ENCODE results near the gene KRT17.
"Not testable (repeated sequence)": the region's sequence is repeated elsewhere in the genome, so short reads cannot be mapped to it uniquely, and the experiment has no call there.

The KRT17 gene

GRCh38 chr17:41634639-41635038 is 10.3 kb upstream of the KRT17 start:
- no peak for DNase-seq (ENCODE audit: low read depth)

DNA sequence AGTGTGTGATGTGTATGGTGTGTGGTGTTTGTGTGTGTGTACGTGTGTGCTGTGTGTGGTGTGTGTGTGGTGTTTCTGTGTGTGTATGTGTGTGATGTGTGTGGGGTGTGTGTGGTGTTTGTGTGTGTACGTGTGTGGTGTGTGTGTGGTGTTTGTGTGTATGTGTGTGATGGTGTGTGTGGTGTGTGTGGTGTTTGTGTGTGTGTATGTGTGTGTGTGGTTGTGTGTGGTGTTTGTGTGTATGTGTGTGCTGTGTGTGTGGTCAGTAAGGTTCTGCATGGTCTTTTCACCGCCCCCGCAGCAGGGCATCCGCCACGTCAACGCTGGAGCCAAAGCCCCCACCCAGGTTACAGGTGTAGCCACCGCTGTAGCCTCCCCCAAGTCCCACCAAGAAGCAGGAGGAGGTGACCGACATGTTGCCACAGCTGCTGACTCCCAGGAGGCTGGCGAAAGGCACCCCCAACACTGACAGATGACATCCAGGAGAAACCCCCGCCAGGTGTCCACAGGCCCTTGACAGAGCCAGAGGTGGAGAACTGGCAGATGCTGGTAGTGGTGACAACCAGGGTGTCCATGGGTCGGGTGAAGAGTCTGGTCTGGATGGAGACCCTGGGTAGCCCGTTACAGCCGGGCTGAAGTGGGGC is 9.3 kb upstream of the KRT17 start:
- DNase-seq (ENCODE audit: low read depth): no peak

- no peak for DNase-seq (ENCODE audit: low read depth)
Observed at GRCh38 chr17:41632482-41633105, 8.2 kb upstream of the KRT17 start.

DNA sequence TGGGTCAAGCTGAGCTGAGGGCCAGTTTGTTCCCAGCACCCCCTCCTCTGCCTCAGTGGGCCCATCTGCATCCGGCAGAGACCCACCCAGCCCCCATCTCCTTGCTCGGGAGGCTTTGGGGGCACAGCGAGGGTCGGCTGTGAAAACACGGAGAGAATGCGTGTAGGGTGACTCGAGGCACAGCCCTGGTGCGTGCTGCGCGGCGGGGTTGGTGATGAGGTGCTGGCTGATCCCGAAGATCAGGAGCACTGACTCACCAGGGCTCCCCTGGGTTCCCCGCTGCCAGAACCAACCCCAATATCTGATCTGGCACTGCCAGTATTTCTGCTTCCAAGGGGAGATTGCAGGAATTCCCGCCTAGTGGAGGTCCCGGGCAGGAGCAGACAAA is 7.5 kb upstream of the KRT17 start:
- no peak for DNase-seq (ENCODE audit: low read depth)

DNA sequence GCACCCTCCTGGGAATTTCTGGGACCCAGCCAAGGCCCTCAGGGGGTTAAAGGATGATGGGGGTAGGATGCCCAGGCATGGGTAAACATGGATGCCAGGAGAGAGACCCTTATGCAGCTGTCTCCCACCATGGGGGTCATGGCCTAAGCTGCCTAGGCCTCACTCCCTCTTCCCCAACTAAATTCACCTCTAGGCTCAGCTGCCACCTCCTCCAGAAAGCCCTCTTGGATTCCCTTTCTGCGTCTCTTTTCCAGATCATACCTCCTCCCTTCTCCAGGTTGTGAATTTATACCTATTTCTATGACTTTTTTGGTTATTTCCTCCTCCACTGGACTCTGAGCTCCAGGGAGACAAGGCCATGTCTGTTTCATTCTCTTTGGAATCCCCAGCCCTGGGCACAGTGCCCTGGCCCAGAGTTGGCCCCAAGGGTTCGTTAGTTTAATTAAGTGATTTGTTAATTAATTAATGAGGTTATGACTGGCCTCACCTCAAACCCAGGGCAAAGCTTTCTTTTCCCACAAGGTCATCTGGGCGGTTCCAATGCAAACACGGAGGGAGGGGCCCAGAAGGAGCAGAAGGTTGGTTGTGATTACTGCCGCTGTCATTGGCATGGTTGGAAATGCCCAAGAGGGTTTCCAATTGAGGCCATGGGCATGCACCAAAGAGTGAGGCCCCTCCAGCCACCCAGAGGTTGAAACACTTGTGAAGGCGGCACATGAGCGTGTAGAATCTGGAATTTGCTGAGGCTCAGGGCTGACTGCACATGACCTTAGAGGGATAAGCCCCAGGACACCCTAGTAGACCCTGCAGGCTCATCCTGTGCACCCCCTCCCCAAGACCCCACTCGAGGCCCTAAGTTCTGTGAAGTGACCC is 6.9 kb upstream of the KRT17 start:
- no peak for DNase-seq (ENCODE audit: low read depth)

DNA sequence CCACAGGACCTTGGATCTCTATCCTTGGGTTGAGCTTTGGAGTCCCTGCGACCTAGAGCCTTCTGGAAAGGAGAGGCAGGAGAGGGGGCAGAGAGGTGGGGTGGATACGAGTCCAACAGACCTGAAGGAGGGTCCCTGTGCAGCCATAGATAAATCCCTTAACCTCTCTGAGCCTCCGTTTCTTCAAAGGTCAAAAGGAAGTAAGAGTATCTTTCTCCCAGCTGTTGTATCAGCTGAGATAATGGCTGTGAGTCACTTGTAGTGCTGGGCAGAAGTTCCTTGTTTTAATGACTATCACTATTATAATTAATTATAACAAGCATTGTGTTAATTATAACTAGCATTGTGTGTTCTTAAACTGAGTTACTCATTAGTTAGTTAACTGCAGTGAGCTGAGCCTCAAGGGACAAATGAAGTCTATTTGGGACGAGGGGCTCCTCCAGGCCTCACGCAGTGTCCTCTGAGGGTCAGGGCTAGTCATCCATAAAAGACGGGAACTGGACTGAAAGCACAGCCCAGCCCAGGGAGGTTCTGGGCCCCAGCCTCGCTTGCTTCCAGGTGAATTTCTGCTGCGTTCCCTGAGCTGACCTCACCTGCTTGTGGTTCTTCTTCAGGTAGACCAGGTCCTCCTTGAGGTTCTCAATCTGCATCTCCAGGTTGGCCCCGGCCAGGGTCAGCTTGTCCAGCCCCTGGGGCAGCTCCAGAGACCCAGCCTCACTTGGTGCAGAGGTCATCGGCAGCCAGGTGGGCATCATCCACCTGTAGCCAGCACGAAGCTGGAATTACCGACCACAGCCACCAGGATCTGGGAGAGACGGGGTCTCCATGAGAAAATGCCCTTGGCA is 5.7 kb upstream of the KRT17 start:
- DNase-seq (ENCODE audit: low read depth): no peak

- DNase-seq (ENCODE audit: low read depth): no peak
Observed at GRCh38 chr17:41629316-41629715, 4.9 kb upstream of the KRT17 start.

- not testable (repeated sequence) for DNase-seq (ENCODE audit: low read depth)
Observed at GRCh38 chr17:41628621-41629255, 4.4 kb upstream of the KRT17 start.

- DNase-seq (ENCODE audit: low read depth): not testable (repeated sequence)
Observed at GRCh38 chr17:41628073-41628370, 3.6 kb upstream of the KRT17 start.

DNA sequence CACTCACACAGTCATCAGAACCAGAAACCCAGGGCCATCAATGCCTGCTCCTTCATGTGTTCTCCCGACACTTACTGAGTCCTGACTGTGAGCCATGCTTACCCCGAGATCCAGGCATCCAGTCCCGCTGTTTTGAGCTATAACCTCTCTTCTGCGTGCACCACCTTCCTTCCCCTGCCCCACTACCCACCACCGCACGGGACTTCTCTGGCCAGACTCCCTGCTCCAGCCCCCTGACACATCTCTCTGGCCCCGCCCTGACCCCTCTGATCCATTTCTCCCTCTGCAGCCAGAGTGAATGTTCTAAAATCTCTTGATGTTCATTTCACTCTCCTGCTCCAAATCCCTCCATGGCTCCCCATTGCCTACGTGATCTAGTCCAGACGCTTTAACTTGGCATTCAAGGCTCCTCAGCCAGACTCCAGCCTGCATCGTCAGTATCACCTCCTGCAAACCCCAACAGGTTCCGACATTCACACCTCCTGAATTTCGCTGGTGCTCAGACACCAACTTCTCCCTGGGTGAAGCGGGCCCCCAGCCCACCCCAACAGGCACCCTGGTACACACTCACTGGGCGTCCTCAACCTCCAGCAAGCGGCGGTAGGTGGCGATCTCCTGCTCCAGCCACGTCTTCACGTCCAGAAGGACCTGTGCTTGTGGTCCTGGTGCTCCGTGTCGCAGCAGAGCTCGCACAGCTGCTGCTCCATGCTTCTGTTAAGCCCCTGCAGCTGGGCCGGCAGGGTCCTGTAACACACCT is 3.1 kb upstream of the KRT17 start:
- DNase-seq (ENCODE audit: low read depth): no peak

DNA sequence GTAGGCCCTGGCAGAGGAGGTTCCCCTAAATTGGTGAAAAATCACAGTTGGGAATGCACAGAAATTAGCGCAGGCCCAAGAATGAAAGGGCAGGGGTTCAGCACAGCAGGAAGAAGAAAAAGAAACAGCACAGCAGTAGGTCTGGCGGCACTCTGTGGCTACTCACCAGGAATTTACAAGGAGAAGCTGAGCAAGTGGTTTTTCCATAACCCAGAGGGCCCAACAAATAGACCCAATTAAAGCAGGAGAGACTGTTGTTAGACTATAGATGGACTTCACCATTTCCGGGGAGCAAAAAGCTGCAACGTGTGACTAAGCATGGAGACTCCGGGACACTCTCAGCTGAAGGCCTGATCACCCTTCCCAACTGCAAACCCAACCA is 2.5 kb upstream of the KRT17 start:
- DNase-seq (ENCODE audit: low read depth): peak; percentile 8

- not testable (repeated sequence) for DNase-seq (ENCODE audit: low read depth)
Observed at GRCh38 chr17:41626028-41626913, 1.9 kb upstream of the KRT17 start.

GRCh38 chr17:41625602-41626001 is 1.2 kb upstream of the KRT17 start:
- DNase-seq (ENCODE audit: low read depth): no peak

DNA sequence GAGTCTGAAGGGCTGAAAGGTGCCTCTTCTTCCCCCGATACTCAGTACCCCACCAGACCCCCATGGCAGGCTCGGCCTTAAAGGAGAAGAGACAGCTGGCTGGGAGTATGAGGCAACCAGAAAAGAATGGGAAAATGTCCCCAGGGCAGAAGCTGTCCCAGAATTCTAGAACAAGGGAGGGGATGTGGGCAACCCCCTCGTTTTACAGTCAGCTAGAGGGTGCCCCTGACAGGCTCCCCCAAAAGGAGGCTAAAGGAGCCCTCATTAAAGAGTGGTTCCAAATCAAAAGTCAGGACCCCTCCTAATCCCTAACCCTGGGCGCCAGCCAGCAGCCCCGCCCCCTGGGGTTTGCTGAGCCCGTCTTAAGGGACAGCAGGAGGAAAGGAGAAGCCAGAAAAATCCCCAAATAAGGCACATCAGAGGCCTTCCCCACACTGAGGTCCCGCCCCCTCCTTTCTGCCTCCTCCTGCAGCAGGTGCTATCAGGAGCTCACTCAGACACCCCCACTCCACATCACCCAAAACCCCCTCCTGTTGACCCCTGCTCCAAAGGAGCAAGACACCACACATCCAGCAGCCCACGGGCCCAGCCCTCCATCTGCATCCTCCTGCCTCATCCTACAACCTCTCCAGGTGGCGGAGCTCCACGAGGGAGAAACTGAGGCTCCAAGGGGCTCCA is 1.1 kb downstream of the KRT17 start:
- DNase-seq (ENCODE audit: low read depth): not testable (repeated sequence)

DNA sequence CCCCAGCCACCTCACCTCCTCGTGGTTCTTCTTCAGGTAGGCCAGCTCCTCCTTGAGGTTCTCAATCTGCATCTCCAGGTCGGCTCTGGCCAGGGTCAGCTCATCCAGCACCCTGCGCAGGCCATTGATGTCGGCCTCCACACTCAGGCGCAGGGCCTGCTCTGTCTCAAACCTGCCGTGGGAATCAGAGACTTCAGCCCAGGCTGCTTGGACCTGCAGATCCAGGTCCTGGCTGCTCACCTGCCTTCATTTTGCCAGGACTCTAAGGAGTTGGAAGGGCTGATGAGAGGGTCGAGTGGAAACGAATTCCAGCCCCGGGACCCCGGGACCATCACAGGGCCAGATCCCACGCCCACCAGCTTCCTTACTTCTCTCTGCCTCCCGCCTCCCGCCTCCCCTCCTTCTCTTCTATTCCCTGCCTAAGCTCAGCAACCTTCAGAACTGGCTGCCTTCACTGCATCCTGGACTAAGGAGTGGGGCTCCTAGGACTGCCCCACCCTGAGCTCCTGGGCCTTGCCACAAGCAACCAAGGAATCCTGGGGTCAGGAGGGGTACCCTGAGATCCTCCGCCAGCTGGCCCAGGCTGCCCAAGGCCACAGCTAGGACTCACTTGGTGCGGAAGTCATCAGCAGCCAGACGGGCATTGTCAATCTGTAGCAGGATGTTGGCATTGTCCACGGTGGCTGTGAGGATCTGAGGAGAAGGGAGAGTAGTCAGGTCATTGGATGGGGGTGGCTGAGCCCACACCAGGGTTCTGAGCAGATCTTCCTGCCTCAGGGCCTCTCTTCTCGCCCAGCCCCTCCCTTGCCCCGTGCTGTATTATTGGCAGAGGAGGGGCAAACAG is 1.8 kb downstream of the KRT17 start:
- DNase-seq (ENCODE audit: low read depth): not testable (repeated sequence)

- DNase-seq (ENCODE audit: low read depth): no peak
Observed at GRCh38 chr17:41621916-41622315, 2.5 kb downstream of the KRT17 start.

DNA sequence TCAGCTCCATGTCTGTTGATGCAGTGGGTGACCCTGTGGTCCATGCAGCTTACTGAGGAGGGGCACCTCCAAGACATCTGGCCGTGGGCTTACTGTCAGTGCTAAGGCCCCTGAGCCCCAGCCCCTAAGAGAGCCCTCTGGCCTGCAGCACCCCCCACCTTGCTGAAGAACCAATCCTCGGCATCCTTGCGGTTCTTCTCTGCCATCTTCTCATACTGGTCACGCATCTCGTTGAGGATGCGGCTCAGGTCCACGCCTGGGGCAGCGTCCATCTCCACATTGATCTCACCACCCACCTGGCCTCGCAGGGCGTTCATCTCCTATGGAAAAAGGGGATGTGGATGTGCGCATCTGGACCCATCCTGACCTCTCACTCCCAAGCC is 2.9 kb downstream of the KRT17 start:
- DNase-seq (ENCODE audit: low read depth): not testable (repeated sequence)

DNA sequence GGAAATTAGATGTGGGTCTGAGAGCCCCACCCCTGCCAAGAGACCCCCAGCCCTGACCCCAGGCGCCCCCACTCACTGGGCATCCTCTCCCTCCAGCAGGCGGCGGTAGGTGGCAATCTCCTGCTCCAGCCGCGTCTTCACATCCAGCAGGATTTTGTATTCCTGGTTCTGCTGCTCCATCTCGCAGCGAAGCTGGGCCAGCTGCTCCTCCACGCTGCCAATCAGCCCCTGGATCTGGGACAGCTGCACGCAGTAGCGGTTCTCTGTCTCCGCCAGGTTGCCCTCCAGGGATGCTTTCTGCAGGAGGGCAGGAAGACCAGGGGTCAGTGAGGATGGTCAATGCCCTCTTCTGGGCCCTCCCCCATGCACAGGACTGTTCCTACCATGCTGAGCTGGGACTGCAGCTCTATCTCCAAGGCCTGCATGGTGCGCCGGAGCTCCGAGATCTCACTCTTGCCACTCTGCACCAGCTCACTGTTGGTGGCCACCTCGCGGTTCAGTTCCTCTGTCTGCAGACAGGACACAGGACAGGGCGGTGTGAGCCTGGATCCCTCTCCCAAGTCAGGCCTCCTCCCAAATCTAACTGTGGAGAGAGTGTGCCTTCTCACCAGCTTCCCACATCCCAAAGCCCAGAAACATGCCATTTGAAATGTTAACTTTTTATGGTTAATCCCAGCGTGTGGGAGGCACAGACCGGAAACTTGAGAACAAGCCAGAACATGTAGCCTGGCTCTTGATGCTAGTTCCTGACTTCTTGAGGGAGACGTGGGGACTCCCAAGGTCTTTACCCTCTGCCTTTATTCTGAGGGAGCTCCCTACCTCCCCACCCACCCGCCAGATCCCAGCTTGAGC is 3.6 kb downstream of the KRT17 start:
- DNase-seq (ENCODE audit: low read depth): peak; percentile 20
